ENCODE measurements around the gene PPP2R1B.

The PPP2R1B gene

GRCh38 chr11:111688013-111688412 lies 78.2 kb downstream of the PPP2R1B start:
- Histone ChIP-seq H2AFZ (ENCODE audit: low read depth, low read length, severe bottlenecking) (no peak overlapping the region), H3K27ac (ENCODE audit: low read depth, low read length) (no peak overlapping the region), H3K9me2 (replicated peaks; ENCODE audit: insufficient read depth, low read length) (no peaks in the 10 kb centered on the region), H4K20me1 (ENCODE audit: low read depth, low read length) (no peaks in the 10 kb centered on the region), H3K9me3 (ENCODE audit: insufficient read depth, low read length) (no peaks in the 10 kb centered on the region), H3F3A (ENCODE audit: insufficient read depth) (no peaks in the 10 kb centered on the region), H3K9ac (ENCODE audit: low read length) (no peak overlapping the region), H3K27me3 (ENCODE audit: low read length) (no peaks in the 10 kb centered on the region), H3K36me3 (ENCODE audit: low read length) (peaks cover 4% of the 10 kb centered on the region; the same call in 1 of the 2 replicates), H3K4me3 (ENCODE audit: insufficient read depth, low read length, poor library complexity, severe bottlenecking) (no peak overlapping the region), H3K4me2 (ENCODE audit: low read depth, low read length, poor library complexity, severe bottlenecking) (no peak overlapping the region), H3K79me2 (ENCODE audit: insufficient read depth, low read length) (no peaks in the 10 kb centered on the region)
- TF ChIP-seq CTCF (IDR thresholded peaks at IDR 0.05; ENCODE audit: insufficient read depth, low read length, poor library complexity, severe bottlenecking) (no peak), EZH2phosphoT487 (conservative IDR thresholded peaks at IDR 0.05; ENCODE audit: low read length) (no peak)

GRCh38 chr11:111684251-111684650 lies 81.9 kb downstream of the PPP2R1B start:
- Histone ChIP-seq H4K20me1 (ENCODE audit: low read depth, low read length) (no peaks in the 10 kb centered on the region), H3K9ac (ENCODE audit: low read length) (no peak overlapping the region), H3K27me3 (ENCODE audit: low read length) (no peaks in the 10 kb centered on the region), H3K79me2 (ENCODE audit: insufficient read depth, low read length) (no peaks in the 10 kb centered on the region), H3F3A (ENCODE audit: insufficient read depth) (no peaks in the 10 kb centered on the region), H3K9me3 (ENCODE audit: insufficient read depth, low read length) (no peaks in the 10 kb centered on the region), H3K36me3 (ENCODE audit: low read length) (peaks cover 4% of the 10 kb centered on the region; the same call in 1 of the 2 replicates), H2AFZ (ENCODE audit: low read depth, low read length, severe bottlenecking) (no peak overlapping the region), H3K4me3 (ENCODE audit: insufficient read depth, low read length, poor library complexity, severe bottlenecking) (no peak overlapping the region), H3K4me2 (ENCODE audit: low read depth, low read length, poor library complexity, severe bottlenecking) (no peak overlapping the region), H3K9me2 (replicated peaks; ENCODE audit: insufficient read depth, low read length) (no peaks in the 10 kb centered on the region), H3K27ac (ENCODE audit: low read depth, low read length) (no peak overlapping the region)
- no peak for TF ChIP-seq CTCF (IDR thresholded peaks at IDR 0.05; ENCODE audit: insufficient read depth, low read length, poor library complexity, severe bottlenecking)
- no peak for TF ChIP-seq EZH2phosphoT487 (conservative IDR thresholded peaks at IDR 0.05; ENCODE audit: low read length)

GRCh38 chr11:111683806-111684205 lies 82.4 kb downstream of the PPP2R1B start:
- no peak overlapping the region for H3K4me3 ChIP-seq (ENCODE audit: insufficient read depth, low read length, poor library complexity, severe bottlenecking)
- no peaks in the 10 kb centered on the region for H3F3A ChIP-seq (ENCODE audit: insufficient read depth)
- no peaks in the 10 kb centered on the region for H4K20me1 ChIP-seq (ENCODE audit: low read depth, low read length)
- H3K9me2 ChIP-seq (replicated peaks; ENCODE audit: insufficient read depth, low read length) = no peaks in the 10 kb centered on the region
- H3K9ac ChIP-seq (ENCODE audit: low read length) = no peak overlapping the region
- H3K27me3 ChIP-seq (ENCODE audit: low read length) = no peaks in the 10 kb centered on the region
- no peak overlapping the region for H3K4me2 ChIP-seq (ENCODE audit: low read depth, low read length, poor library complexity, severe bottlenecking)
- no peaks in the 10 kb centered on the region for H3K79me2 ChIP-seq (ENCODE audit: insufficient read depth, low read length)
- no peak overlapping the region for H2AFZ ChIP-seq (ENCODE audit: low read depth, low read length, severe bottlenecking)
- H3K36me3 ChIP-seq (ENCODE audit: low read length) = peaks cover 3% of the 10 kb centered on the region; the same call in 1 of the 2 replicates
- TF ChIP-seq CTCF (IDR thresholded peaks at IDR 0.05; ENCODE audit: insufficient read depth, low read length, poor library complexity, severe bottlenecking) (no peak), EZH2phosphoT487 (conservative IDR thresholded peaks at IDR 0.05; ENCODE audit: low read length) (no peak)
- H3K27ac ChIP-seq (ENCODE audit: low read depth, low read length) = no peak overlapping the region
- H3K9me3 ChIP-seq (ENCODE audit: insufficient read depth, low read length) = no peaks in the 10 kb centered on the region

All from SU-DHL-6 (cell line).